HG03280 (cell line): ENCODE measurements around the gene HSPA12B.
"Not testable (repeated sequence)": the region's sequence is repeated elsewhere in the genome, so short reads cannot be mapped to it uniquely, and the experiment has no call there.

Experiments
- ATAC-seq: cut with Tn5 transposase; IDR thresholded peaks from one replicate; pipeline ENCODE4 v1.9.1; 2021; ENCODE audit warnings: mild to moderate bottlenecking, moderate library complexity; ENCODE audit not compliant: unreplicated experiment

HSPA12B gene

GRCh38 chr20:3784216-3784853, 51.9 kb downstream of the HSPA12B start:
- no peak for ATAC-seq

DNA sequence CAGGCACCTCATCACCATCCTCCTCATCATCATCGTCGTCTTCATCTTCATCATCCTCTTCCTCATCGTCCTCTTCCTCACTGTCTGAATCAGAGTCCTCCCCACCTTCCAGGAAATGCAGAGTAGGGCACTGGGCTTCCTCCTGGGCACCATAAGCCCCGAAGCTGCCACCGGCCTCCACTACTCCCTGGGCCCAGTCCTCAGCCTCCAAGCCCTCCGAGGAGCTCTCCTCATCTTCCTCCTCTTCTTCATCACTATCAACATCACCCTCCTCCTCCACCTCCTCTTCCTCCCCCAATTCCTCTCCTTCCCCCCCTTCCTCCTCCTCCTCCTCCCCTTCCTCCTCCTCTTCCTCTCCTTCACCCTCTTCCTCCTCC, 52.4 kb downstream of the HSPA12B start:
- ATAC-seq = no peak

DNA sequence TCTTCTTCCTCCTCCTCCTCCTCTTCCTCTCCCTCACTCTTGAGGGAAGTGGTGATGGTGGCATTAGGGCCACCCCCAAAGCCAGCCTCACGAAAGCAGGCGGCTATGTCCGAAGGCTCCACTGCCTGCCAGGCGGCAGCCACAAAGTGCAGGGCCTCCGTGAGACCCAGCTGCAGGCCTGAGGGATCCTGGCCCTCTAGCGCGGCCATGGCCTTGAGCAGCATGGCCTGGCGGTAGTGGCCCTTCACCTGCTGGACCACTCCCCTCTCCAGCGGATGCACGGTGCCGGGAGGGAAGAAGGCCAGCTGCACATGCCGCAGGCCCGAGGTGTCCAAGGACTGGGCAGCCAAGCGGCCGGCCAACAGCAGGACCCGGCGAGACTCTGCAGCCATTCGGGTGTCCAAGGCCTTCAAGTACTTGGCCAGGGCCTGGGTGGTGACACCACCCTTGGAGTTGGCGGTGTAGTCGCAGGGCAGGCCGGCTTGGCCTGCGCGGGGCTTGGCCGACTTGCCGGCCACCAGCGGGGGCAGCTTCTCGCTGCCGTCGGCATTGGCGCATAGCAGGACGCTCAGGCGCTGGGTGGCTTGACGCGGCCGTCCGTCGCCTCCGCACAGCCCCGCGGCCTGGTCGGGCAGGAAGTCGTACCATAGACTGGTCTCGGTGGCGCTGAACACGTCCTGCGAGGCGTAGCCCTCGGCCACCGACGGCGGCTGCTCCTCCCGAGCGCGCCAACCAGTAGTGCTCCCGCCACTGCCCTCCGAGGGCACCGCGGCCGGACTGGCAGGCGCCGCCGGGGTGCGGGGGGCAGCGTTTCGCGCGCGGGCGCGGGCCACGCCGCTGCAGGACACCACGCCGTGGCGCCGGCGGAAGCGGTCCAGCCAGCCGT, 53.0 kb downstream of the HSPA12B start:
- no peak for ATAC-seq

DNA sequence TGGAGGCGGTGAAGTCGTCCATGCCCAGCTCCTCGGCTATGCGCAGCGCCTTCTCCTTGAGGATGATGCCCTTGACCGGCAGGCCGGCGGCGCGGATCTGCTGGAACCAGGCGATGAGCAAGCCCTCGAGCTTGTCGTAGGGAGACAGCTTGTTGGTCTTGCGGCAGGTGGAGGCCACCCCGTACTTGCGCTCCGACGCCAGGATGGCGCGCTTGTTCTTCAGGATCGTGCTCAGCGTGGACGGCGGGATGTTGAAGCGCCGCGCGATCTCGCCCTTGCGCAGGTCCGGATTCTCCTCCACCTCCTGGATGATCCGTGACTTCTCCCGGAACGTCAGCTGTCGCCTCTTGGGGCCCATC, 53.6 kb downstream of the HSPA12B start:
- peak; percentile 20 for ATAC-seq

DNA sequence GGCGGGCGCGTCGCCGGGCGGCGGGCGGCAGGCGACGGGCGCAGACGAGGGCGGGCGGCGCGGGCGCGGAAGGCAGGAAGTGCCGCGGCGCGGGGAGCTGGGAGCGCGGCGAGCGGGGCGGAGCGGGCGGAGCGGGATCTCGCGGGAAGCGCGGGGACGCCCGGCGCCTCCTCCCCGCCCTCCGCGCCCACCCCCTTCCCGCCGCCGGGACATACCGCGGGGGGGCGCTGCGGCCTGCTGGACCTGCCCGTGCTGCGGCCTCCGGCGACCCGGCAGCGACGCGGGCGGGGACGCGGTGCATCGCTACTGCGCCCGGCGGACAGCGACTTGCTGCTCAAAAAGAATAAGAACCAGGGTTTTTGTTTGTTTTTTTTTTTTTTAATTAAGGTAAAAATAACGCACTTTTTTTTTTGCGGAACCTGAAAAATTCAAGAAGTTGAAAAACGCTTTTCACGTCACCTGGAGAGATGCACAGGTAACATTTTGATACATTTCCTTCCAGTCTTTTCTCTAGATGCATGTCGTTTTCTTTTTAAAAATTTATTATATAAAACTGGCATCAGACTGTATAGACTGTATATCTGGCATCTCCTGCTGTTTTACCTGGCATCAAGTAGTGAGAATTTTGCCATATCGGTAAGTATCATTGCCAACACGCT, 54.3 kb downstream of the HSPA12B start, which contains the start of gene CENPB:
CENPB (minus strand) TSS at position 76 of the 659 bp plus-strand sequence. CDS start 257 bp downstream, outside the sequence.
- ATAC-seq = peak; percentile 86

GRCh38 chr20:3787324-3788014, 55.0 kb downstream of the HSPA12B start:
- no peak for ATAC-seq

- ATAC-seq = no peak
Measured at GRCh38 chr20:3788685-3789155, 56.2 kb downstream of the HSPA12B start.

GRCh38 chr20:3789201-3789600, 56.7 kb downstream of the HSPA12B start:
- ATAC-seq = not testable (repeated sequence)

- not testable (repeated sequence) for ATAC-seq
Measured at GRCh38 chr20:3794168-3794567, 61.7 kb downstream of the HSPA12B start.

DNA sequence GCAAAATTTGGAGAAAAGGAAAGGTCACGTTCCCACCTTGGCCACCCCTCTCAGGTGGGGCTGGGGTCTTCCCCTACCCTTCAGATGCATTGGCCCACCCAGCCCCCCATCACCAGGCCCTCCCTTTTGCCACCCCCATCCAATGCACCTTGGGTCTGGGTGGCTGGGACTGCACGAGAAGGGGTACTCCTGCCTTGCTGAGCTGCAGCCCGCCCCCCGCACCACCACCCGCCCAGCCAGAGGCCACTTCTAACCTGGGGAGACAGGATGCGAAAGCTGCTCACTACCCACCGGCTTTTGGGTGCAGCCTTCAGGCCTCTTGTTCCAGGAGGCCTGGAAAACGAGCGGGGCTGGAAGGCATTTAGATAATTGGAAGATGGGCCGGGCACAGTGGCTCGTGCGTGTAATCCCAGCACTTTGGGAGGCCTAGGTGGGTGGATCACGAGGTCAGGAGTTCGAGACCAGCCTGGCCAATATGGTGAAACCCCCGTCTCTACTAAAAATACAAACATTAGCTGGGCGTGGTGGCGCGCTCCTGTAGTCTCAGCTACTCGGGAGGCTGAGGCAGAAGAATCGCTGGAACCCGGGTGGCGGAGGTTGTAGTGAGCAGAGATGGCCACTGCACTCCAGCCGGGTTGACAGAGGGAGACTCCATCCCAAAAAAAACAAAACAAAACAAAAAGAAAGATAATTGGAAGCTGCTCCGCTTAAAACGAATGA, 62.4 kb downstream of the HSPA12B start:
- no peak for ATAC-seq

GRCh38 chr20:3795511-3796468, 63.3 kb downstream of the HSPA12B start, which contains the start of gene CDC25B:
Gene CDC25B, plus strand, starts transcription at chr20:3796310. Its CDS starts 222 bp downstream, at chr20:3796532.
- ATAC-seq = peak; percentile 72

- peak; percentile 1 for ATAC-seq
Measured at GRCh38 chr20:3796477-3797225, 64.2 kb downstream of the HSPA12B start.

DNA sequence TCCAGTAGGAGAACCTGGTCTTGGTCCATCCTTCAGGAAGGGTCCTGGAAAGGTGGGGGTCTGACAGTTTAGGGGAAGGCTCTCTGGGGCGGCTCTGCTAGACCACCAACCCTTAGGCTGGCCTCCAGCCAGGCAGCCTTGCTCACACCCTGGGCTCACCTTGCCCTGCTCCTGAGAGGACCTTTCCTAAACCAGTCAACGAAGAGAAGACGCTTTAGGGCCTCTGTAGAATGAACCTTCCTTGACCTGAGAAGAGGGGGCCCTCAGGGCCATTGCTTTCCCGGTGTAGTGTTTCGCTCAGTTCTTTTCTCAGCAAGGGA, 64.7 kb downstream of the HSPA12B start:
- ATAC-seq = no peak

- no peak for ATAC-seq
Measured at GRCh38 chr20:3797592-3798372, 65.3 kb downstream of the HSPA12B start.

GRCh38 chr20:3798373-3798768, 65.9 kb downstream of the HSPA12B start:
- ATAC-seq = no peak

DNA sequence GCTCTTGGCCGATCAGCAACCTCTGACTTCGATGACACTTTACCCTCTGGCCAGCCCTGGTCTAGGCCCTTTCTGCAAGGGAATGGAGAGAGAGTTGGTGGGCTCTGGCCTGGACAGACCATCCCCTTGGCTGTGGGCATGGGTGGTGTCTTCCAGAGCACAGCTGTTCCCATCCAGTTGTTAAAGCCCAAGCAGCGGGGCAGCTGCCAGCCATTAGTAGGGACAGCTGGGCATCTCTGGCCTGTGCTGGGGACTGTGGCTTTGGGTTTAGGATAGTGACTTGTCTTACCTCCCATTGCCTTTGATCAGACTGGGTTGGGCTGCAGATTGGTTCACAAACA, 66.4 kb downstream of the HSPA12B start:
- ATAC-seq = no peak

GRCh38 chr20:3800256-3800877, 67.9 kb downstream of the HSPA12B start:
- ATAC-seq = no peak
